Upper lobe of left lung (tissue), 6 donors: ENCODE results near the gene LARP4B. TPM values are rescaled to one million over a fixed set of nuclear protein-coding genes. Genes with fewer than 3 reads are reported as not detected.

ENCODE experiments used
- ATAC-seq, 2 donors: fragments of 200-7000 bp; cut with Tn5 transposase; one replicate each; pipeline ENCODE4 v1.9.1; 2022; ENCODE audit warnings: mild to moderate bottlenecking in 2 of 2, moderate library complexity in 2 of 2; ENCODE audit not compliant: low FRiP score in 2 of 2
- DNase-seq, 2 donors: peaks; one replicate each; pipeline ENCODE4 v3.0.0-alpha.2; 2019 to 2020
- H3K27ac ChIP-seq, 4 donors: fragments of 200-600 bp; sonication (generic); one replicate each; pipeline ENCODE4 v1.5.1; 2016 to 2019
- H3K27me3 ChIP-seq, 4 donors: fragments of 200-600 bp; sonication (generic); one replicate each; pipeline ENCODE4 v1.5.1; 2017 to 2019
- H3K36me3 ChIP-seq, 4 donors: fragments of 200-600 bp; sonication (generic); one replicate each; pipeline ENCODE4 v1.5.1; 2016 to 2019
- H3K4me1 ChIP-seq, 4 donors: fragments of 200-600 bp; sonication (generic); one replicate each; pipeline ENCODE4 v1.5.1; 2018 to 2019
- H3K4me3 ChIP-seq, 4 donors: fragments of 200-600 bp; sonication (generic); one replicate each; pipeline ENCODE4 v1.5.1; 2017 to 2019; ENCODE audit warnings: mild to moderate bottlenecking in 2 of 4, moderate library complexity in 1 of 4
- H3K9me3 ChIP-seq, 4 donors: fragments of 200-600 bp; sonication (generic); one replicate each; pipeline ENCODE4 v1.5.1; 2018 to 2019
- CTCF ChIP-seq, 6 experiments: fragments of 450-650 bp in 4 of 6; fragments of 200-600 bp in 2 of 6; sonication (generic) in 2 of 6; IDR thresholded peaks; one replicate each; pipeline ENCODE4 v1.5.1; 2016 to 2019; ENCODE audit warnings: antibody characterized with exemption in 6 of 6
- EP300 ChIP-seq, 4 donors: sonication (generic); formaldehyde crosslinking; IDR thresholded peaks; one replicate each; pipeline ENCODE4 v1.5.1; 2017; ENCODE audit warnings: antibody characterized with exemption in 4 of 4, control low read depth in 2 of 4
- POLR2A ChIP-seq, 4 donors: fragments of 450-650 bp; IDR thresholded peaks; one replicate each; pipeline ENCODE4 v1.5.1; 2016 to 2017; ENCODE audit warnings: antibody characterized with exemption in 4 of 4, mild to moderate bottlenecking in 2 of 4
- POLR2AphosphoS5 ChIP-seq, 2 donors: sonication (generic); formaldehyde crosslinking; IDR thresholded peaks; one replicate each; pipeline ENCODE4 v1.5.1; 2017; ENCODE audit warnings: antibody characterized with exemption in 2 of 2
- WGBS, 2 donors: methylation state at CpG; one replicate each; pipeline ENCODE4 v1.1.5; 2017 to 2018; 5-methylcytosine and 5-hydroxymethylcytosine counted together
- total RNA-seq, 6 donors: library from RNA; depleted of rRNA in 4 of 6; stranded (reverse); fragments of >200 nt in 4 of 6; gene quantifications; one replicate each; pipeline versions ENCODE4 v1.1.0 to v1.2.1, GENCODE V29; 2016 to 2021
- donor health status: DM: no; HTN: no; CAD: no; lungs with moderate emphysema.
- donor health status: DM: no; HTN: yes; CAD: no; lungs with severe emphysema.

LARP4B gene
- total RNA-seq, 6 donors from 2014 or later: 106 to 154 (median 139) TPM

- H3K27me3 ChIP-seq: no peaks in the 10 kb centered on the region
These were observed 97.0 kb downstream of the LARP4B start for GRCh38 chr10:834493-834892.

GRCh38 chr10:829241-829640, 102.3 kb downstream of the LARP4B start:
- no peak for TF ChIP-seq EP300 (IDR thresholded peaks at IDR 0.05)
- no peak for TF ChIP-seq POLR2AphosphoS5 (IDR thresholded peaks at IDR 0.05)
- TF ChIP-seq POLR2A (IDR thresholded peaks at IDR 0.05): no peak
- H3K4me3 ChIP-seq: no peak overlapping the region
- no peaks in the 10 kb centered on the region for H3K9me3 ChIP-seq
- no peaks in the 10 kb centered on the region for H3K4me1 ChIP-seq
- peaks cover 32 to 83% (median 50%) of the 10 kb centered on the region in 4 donors for H3K36me3 ChIP-seq
- no peaks in the 10 kb centered on the region for H3K27me3 ChIP-seq
- no peak for ATAC-seq
- no peak for DNase-seq
- no peak overlapping the region for H3K27ac ChIP-seq
- WGBS, 2 donors: 97% methylated on average over 10 of the region's 10 CpGs

More at GRCh38 chr10:834493-834892, 97.0 kb downstream of the LARP4B start:
- no peaks in the 10 kb centered on the region for H3K9me3 ChIP-seq
- H3K27ac ChIP-seq: no peak overlapping the region
- WGBS, 2 donors: 92 to 99% methylated on average over 5 of the region's 5 CpGs
- TF ChIP-seq EP300 (IDR thresholded peaks at IDR 0.05) (no peak), POLR2AphosphoS5 (IDR thresholded peaks at IDR 0.05) (no peak), CTCF (IDR thresholded peaks at IDR 0.05) (no peak), POLR2A (IDR thresholded peaks at IDR 0.05) (no peak)
- no peak for DNase-seq
- no peak overlapping the region for H3K4me3 ChIP-seq
- no peaks in the 10 kb centered on the region for H3K4me1 ChIP-seq
- H3K36me3 ChIP-seq: peaks cover 3 to 70% (median 21%) of the 10 kb centered on the region in 4 donors
- no peak for ATAC-seq

DNA sequence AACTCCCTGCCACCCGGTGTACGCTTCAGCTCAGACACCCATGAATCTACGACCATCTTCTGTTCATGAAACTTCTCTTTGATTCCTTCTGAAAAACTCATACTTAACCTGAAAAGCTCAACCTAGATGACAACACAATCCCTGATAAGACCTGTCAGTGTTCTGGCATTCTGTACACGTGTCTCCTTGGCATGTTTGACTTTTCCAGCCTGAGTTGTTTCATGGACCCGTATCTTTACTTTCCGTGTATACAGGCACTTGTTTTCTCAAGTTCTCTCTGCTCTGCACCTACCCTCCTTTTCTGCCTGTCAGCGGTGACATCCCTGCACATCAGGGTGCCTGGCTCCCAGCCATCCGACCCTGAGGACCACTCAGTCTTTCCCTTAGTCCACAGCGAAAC, 103.3 kb downstream of the LARP4B start:
- DNase-seq: no peak
- H3K4me3 ChIP-seq: no peak overlapping the region
- H3K27ac ChIP-seq: no peak overlapping the region
- 92 to 95% methylated on average over 9 of the region's 9 CpGs for WGBS, 2 donors
- H3K27me3 ChIP-seq: no peaks in the 10 kb centered on the region
- ATAC-seq: no peak
- H3K36me3 ChIP-seq: peaks cover 34 to 87% (median 61%) of the 10 kb centered on the region in 4 donors
- no peaks in the 10 kb centered on the region for H3K9me3 ChIP-seq
- TF ChIP-seq POLR2A (IDR thresholded peaks at IDR 0.05) (no peak), EP300 (IDR thresholded peaks at IDR 0.05) (no peak), POLR2AphosphoS5 (IDR thresholded peaks at IDR 0.05) (no peak), CTCF (IDR thresholded peaks at IDR 0.05) (no peak)
- no peaks in the 10 kb centered on the region for H3K4me1 ChIP-seq

- 93% methylated on average over 7 of the region's 7 CpGs for WGBS, 2 donors
- DNase-seq (no peak), ATAC-seq (no peak)
- TF ChIP-seq POLR2A (IDR thresholded peaks at IDR 0.05) (no peak), CTCF (IDR thresholded peaks at IDR 0.05) (no peak), POLR2AphosphoS5 (IDR thresholded peaks at IDR 0.05) (no peak), EP300 (IDR thresholded peaks at IDR 0.05) (no peak)
- Histone ChIP-seq H3K27ac (no peak overlapping the region), H3K4me1 (no peaks in the 10 kb centered on the region), H3K9me3 (no peaks in the 10 kb centered on the region), H3K4me3 (no peak overlapping the region), H3K27me3 (no peaks in the 10 kb centered on the region), H3K36me3 (peaks cover 40 to 98% (median 84%) of the 10 kb centered on the region in 4 donors)
These were observed 106.6 kb downstream of the LARP4B start for GRCh38 chr10:824946-825345.

- Histone ChIP-seq H3K27me3 (no peaks in the 10 kb centered on the region), H3K4me3 (no peak overlapping the region), H3K9me3 (no peaks in the 10 kb centered on the region), H3K36me3 (peaks cover 38 to 98% (median 85%) of the 10 kb centered on the region in 4 donors), H3K27ac (no peak overlapping the region), H3K4me1 (no peaks in the 10 kb centered on the region)
- DNase-seq: peak in 1 of 2 donors; percentile 45
- TF ChIP-seq CTCF (IDR thresholded peaks at IDR 0.05): no peak
- TF ChIP-seq POLR2A (IDR thresholded peaks at IDR 0.05): no peak
- TF ChIP-seq POLR2AphosphoS5 (IDR thresholded peaks at IDR 0.05): no peak
- no peak for TF ChIP-seq EP300 (IDR thresholded peaks at IDR 0.05)
- ATAC-seq: no peak
- WGBS, 2 donors: 94 to 98% methylated on average over 4 of the region's 4 CpGs
These were observed 107.0 kb downstream of the LARP4B start for GRCh38 chr10:824497-824896.
